Activated CD4-positive, alpha-beta T cell treated with anti-CD3 and anti-CD28 coated beads, Interleukin-2, amount 50 U/mL, for 1 hour (primary cell): ENCODE data around the gene SERINC5.
A peak's percentile ranks its signal among the peaks of the same experiment; 100 is the strongest.
"Not testable (repeated sequence)": the region's sequence is repeated elsewhere in the genome, so short reads cannot be mapped to it uniquely, and the experiment has no call there.

Source experiments
- DNase-seq: peaks from one replicate; pipeline ENCODE4 v3.0.0-alpha.2; 2020

SERINC5 gene

GRCh38 chr5:80160242-80160641 lies 95.6 kb downstream of the SERINC5 start:
- DNase-seq: no peak

- DNase-seq: no peak
Observed at GRCh38 chr5:80159133-80159815, 96.6 kb downstream of the SERINC5 start.

- DNase-seq: no peak
Observed at GRCh38 chr5:80156156-80156555, 99.7 kb downstream of the SERINC5 start.

- DNase-seq: no peak
Observed at GRCh38 chr5:80154749-80155148, 101.1 kb downstream of the SERINC5 start.

- DNase-seq: not testable (repeated sequence)
Observed at GRCh38 chr5:80154289-80154688, 101.6 kb downstream of the SERINC5 start.

- DNase-seq: peak; percentile 43
Observed at GRCh38 chr5:80153586-80154126, 102.2 kb downstream of the SERINC5 start.

GRCh38 chr5:80152778-80153177 lies 103.1 kb downstream of the SERINC5 start:
- DNase-seq: peak; percentile 17

- no peak for DNase-seq
Observed at GRCh38 chr5:80151890-80152289, 104.0 kb downstream of the SERINC5 start.

GRCh38 chr5:80150731-80151130 lies 105.1 kb downstream of the SERINC5 start:
- DNase-seq: no peak

GRCh38 chr5:80149161-80149609 lies 106.7 kb downstream of the SERINC5 start:
- no peak for DNase-seq

GRCh38 chr5:80147119-80147815 lies 108.6 kb downstream of the SERINC5 start:
- DNase-seq: no peak

GRCh38 chr5:80146046-80146445 lies 109.8 kb downstream of the SERINC5 start:
- DNase-seq: no peak

GRCh38 chr5:80143491-80143890 lies 112.4 kb downstream of the SERINC5 start:
- no peak for DNase-seq

GRCh38 chr5:80142996-80143395 lies 112.9 kb downstream of the SERINC5 start:
- DNase-seq: no peak

- no peak for DNase-seq
Observed at GRCh38 chr5:80141681-80142080, 114.2 kb downstream of the SERINC5 start.

GRCh38 chr5:80141147-80141671 lies 114.6 kb downstream of the SERINC5 start:
- no peak for DNase-seq

GRCh38 chr5:80140496-80140895 lies 115.4 kb downstream of the SERINC5 start:
- peak; percentile 54 for DNase-seq

- DNase-seq: no peak
Observed at GRCh38 chr5:80139466-80139972, 116.3 kb downstream of the SERINC5 start.

- DNase-seq: no peak
Observed at GRCh38 chr5:80138486-80138885, 117.4 kb downstream of the SERINC5 start.

GRCh38 chr5:80136798-80137197 lies 119.0 kb downstream of the SERINC5 start:
- DNase-seq: not testable (repeated sequence)

GRCh38 chr5:80134876-80135275 lies 121.0 kb downstream of the SERINC5 start:
- no peak for DNase-seq

GRCh38 chr5:80129146-80129545 lies 126.7 kb downstream of the SERINC5 start:
- DNase-seq: no peak

GRCh38 chr5:80128141-80128540 lies 127.7 kb downstream of the SERINC5 start:
- DNase-seq: no peak

GRCh38 chr5:80127116-80127552 lies 128.7 kb downstream of the SERINC5 start:
- no peak for DNase-seq
